OCI-LY7 (cell line): ENCODE data around the gene MAD2L2. TPM values are rescaled to one million over a fixed set of nuclear protein-coding genes. Genes with fewer than 3 reads are reported as not detected.

ENCODE experiments used
- BruUV-seq: library from RNA; stranded (reverse); fragments of 400-500 nt; replicated peaks from 2 replicates; lab custom pipeline; 2021; lab: Mats Ljungman, UMichigan
- CTCF ChIA-PET: fragments of 300-600 bp; sonication (Branson Sonifier 250); formaldehyde crosslinking; loops from one replicate; lab custom pipeline; 2022; ENCODE audit warnings: antibody characterized with exemption; ENCODE audit not compliant: unreplicated experiment; lab: Charles Lee
- POLR2A ChIA-PET: fragments of 300-600 bp; sonication (Branson Sonifier 250); formaldehyde crosslinking; loops from one replicate; lab custom pipeline; 2022; ENCODE audit warnings: antibody characterized with exemption; lab: Charles Lee
- DNase-seq: peaks from one replicate; pipeline ENCODE4 v3.0.0-alpha.2; 2015; ENCODE audit warnings: low spot score
- H2AFZ ChIP-seq: fragments of 200-600 bp; sonication (generic), shearing (Covaris generic); 2 replicates; pipeline ENCODE4 v1.6.1; 2014; ENCODE audit warnings: mild to moderate bottlenecking, antibody characterized with exemption, low read length, moderate library complexity
- H3K27ac ChIP-seq: fragments of 200-600 bp; sonication (generic); 2 replicates; pipeline ENCODE4 v1.5.1; 2014; ENCODE audit warnings: mixed run types, low read depth, mild to moderate bottlenecking, moderate library complexity, low read length, inconsistent platforms; ENCODE audit not compliant: poor library complexity, severe bottlenecking
- H3K36me3 ChIP-seq: fragments of 200-600 bp; sonication (generic); 2 replicates; pipeline ENCODE4 v1.6.1; 2014; ENCODE audit warnings: mild to moderate bottlenecking, antibody characterized with exemption, low read length, moderate library complexity, mixed read lengths; ENCODE audit not compliant: insufficient read depth
- H3K4me1 ChIP-seq: fragments of 200-600 bp; sonication (generic); 2 replicates; pipeline ENCODE4 v1.5.1; 2014; ENCODE audit warnings: mild to moderate bottlenecking, low read length; ENCODE audit not compliant: insufficient read depth, poor library complexity, severe bottlenecking
- H3K4me2 ChIP-seq: fragments of 200-600 bp; sonication (generic); 2 replicates; pipeline ENCODE4 v1.6.1; 2014; ENCODE audit warnings: mild to moderate bottlenecking, low read length
- H3K4me3 ChIP-seq: fragments of 200-600 bp; sonication (generic); 2 replicates; pipeline ENCODE4 v1.5.1; 2014; ENCODE audit warnings: mild to moderate bottlenecking, low read depth, low read length; ENCODE audit not compliant: poor library complexity, severe bottlenecking
- H3K79me2 ChIP-seq: fragments of 200-600 bp; sonication (generic); 2 replicates; pipeline ENCODE4 v1.6.1; 2016; ENCODE audit warnings: low read depth, mild to moderate bottlenecking, low read length, moderate library complexity, mixed read lengths; ENCODE audit not compliant: insufficient read depth
- H3K9me2 ChIP-seq: fragments of 200-600 bp; sonication (generic); 2 replicates; pipeline ENCODE4 v1.6.1; 2016; ENCODE audit warnings: mild to moderate bottlenecking, low read length, mixed read lengths; ENCODE audit not compliant: insufficient read depth
- H3K9me3 ChIP-seq: fragments of 200-600 bp; sonication (generic); 2 replicates; pipeline ENCODE4 v1.6.1; 2014; ENCODE audit warnings: mild to moderate bottlenecking, mixed run types, low read length, mixed read lengths
- H4K20me1 ChIP-seq: fragments of 200-600 bp; sonication (generic); 2 replicates; pipeline ENCODE4 v1.6.1; 2014; ENCODE audit warnings: mild to moderate bottlenecking, antibody characterized with exemption, low read length, moderate library complexity, mixed read lengths; ENCODE audit not compliant: insufficient read depth
- EZH2phosphoT487 ChIP-seq: fragments of 200-600 bp; sonication (generic); IDR thresholded peaks from 2 replicates; pipeline ENCODE4 v1.6.1; 2018; ENCODE audit warnings: low read depth, borderline replicate concordance, mild to moderate bottlenecking, mixed run types, antibody characterized with exemption, low read length, moderate library complexity, mixed read lengths
- intact Hi-C: fragments of 100-400 bp; cut with micrococcal nuclease; formaldehyde crosslinking; loops from one replicate; pipeline ENCODE4 v1.10.0; 2022; ENCODE audit not compliant: unreplicated experiment
- total RNA-seq, 2 experiments: library from RNA; depleted of rRNA in 1 of 2; stranded (reverse); fragments of >200 nt in 1 of 2; shearing (Covaris generic) in 1 of 2; gene quantifications; 2 replicates each; pipeline ENCODE4 v1.2.3, GENCODE V29; 2014 to 2022
- TF ChIP-seq, protein P1 (sequence below): fragments of 200-600 bp; sonication (generic); conservative IDR thresholded peaks from 2 replicates; pipeline ENCODE4 v1.5.1; 2014; ENCODE audit warnings: mild to moderate bottlenecking, antibody characterized with exemption, low read length, moderate library complexity, mixed read lengths

MAD2L2 gene
- total RNA-seq, 2 experiments from 2014 or later, result 89.7 to 144 TPM

DNA sequence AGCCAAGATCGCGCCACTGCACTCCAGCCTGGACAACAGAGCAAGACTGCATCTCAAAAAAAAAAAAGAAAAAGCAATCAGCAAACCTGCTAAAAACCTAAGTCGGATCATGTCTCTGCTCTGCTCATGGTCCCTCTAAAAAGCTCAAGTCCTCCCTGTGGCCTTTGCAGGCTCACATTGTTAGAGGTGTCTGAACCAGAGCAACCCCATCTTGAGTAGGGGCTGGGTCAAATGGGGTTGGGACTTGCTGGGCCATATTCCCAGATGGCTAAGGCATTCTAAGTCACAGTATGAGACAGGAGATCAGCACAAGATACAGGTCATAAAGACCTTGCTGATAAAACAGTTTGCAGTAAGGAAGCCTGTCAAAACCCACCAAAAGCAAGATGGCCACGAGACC lies 7.6 kb upstream of the MAD2L2 start:
- Histone ChIP-seq H2AFZ (no peak overlapping the region), H3K79me2 (no peaks in the 10 kb centered on the region), H3K4me2 (no peak overlapping the region), H3K4me1 (peaks cover 3% of the 10 kb centered on the region), H3K4me3 (no peak overlapping the region), H3K36me3 (no peaks in the 10 kb centered on the region), H4K20me1 (no peaks in the 10 kb centered on the region), H3K9me3 (no peaks in the 10 kb centered on the region), H3K9me2 (no peaks in the 10 kb centered on the region), H3K27ac (no peak overlapping the region)
- no peak for DNase-seq
- BruUV-seq, result no TSS peak
- no peak for TF ChIP-seq EZH2phosphoT487
- TF ChIP-seq, protein P1, sequence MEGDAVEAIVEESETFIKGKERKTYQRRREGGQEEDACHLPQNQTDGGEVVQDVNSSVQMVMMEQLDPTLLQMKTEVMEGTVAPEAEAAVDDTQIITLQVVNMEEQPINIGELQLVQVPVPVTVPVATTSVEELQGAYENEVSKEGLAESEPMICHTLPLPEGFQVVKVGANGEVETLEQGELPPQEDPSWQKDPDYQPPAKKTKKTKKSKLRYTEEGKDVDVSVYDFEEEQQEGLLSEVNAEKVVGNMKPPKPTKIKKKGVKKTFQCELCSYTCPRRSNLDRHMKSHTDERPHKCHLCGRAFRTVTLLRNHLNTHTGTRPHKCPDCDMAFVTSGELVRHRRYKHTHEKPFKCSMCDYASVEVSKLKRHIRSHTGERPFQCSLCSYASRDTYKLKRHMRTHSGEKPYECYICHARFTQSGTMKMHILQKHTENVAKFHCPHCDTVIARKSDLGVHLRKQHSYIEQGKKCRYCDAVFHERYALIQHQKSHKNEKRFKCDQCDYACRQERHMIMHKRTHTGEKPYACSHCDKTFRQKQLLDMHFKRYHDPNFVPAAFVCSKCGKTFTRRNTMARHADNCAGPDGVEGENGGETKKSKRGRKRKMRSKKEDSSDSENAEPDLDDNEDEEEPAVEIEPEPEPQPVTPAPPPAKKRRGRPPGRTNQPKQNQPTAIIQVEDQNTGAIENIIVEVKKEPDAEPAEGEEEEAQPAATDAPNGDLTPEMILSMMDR, result no peak
- ChIA-PET POLR2A (no interaction called here), CTCF (no interaction called here)
- intact Hi-C loops, result no loop called here

DNA sequence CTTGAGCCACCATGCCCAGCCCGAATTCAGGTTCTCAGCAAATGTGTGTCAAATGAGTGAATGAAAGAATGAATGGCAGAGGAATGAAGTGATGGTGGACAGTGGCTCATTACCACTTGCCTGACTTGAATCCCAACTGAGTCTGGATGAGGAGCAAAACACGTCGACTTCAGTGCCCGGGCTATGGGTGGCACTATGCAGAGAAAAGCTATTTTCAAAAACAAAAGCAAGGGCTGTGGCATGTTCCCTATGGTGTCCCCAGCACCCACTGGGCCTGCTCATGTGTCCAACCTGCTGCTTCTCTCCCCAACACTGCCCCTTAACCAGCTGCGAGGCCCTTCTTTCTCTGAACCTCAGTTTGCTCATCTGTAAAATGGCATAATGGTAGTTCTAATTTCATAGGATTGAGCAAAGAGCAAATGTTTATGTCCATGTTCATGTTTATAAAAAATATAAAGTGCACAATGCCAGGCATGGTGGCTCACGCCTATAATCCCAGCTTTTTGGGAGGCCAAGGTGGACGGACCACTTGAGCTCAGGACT lies 4.3 kb upstream of the MAD2L2 start:
- ChIA-PET CTCF (no interaction called here), POLR2A (interaction anchor here (0.7 to 1.1 kb wide), 3 partner anchors 19 to 29 kb away, joined by 3 read pairs; no protein-coding TSS in a partner anchor)
- H4K20me1 ChIP-seq, result no peaks in the 10 kb centered on the region
- DNase-seq, result no peak
- intact Hi-C loops, result no loop called here
- no peak for TF ChIP-seq EZH2phosphoT487
- TF ChIP-seq, protein P1, result peak; percentile 57
- H3K4me3 ChIP-seq, result no peak overlapping the region
- H3K36me3 ChIP-seq, result no peaks in the 10 kb centered on the region
- no peaks in the 10 kb centered on the region for H3K9me2 ChIP-seq
- H3K79me2 ChIP-seq, result no peaks in the 10 kb centered on the region
- H3K9me3 ChIP-seq, result no peaks in the 10 kb centered on the region
- H3K4me2 ChIP-seq, result no peak overlapping the region
- H2AFZ ChIP-seq, result no peak overlapping the region
- H3K4me1 ChIP-seq, result peaks cover 19% of the 10 kb centered on the region
- H3K27ac ChIP-seq, result no peak overlapping the region
- BruUV-seq, result no TSS peak

DNA sequence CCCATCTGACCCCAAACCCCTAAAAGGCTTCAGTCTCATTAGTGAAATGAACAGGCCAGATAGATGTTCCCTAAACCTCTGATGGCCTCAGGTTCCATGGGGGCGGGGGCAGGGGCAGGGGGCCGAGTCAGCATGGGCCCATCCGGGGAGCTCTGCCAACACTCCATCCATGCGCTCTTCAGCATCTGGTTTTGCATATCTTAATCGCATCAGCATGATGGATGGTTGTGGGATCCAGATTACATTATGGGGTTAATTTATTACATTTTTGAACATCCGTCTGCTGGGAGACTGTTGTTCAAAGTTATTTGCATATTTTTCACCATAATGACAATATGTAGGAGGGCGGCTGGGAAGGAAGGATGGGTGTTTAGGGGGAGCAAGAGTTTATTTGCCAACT lies 3.1 kb upstream of the MAD2L2 start:
- H3K27ac ChIP-seq, result no peak overlapping the region
- no peaks in the 10 kb centered on the region for H3K9me3 ChIP-seq
- TF ChIP-seq, protein P1, result no peak
- no peak for TF ChIP-seq EZH2phosphoT487
- H2AFZ ChIP-seq, result no peak overlapping the region
- no peaks in the 10 kb centered on the region for H3K79me2 ChIP-seq
- BruUV-seq, result no TSS peak
- CTCF ChIA-PET, result no interaction called here
- no peak for DNase-seq
- H3K4me2 ChIP-seq, result no peak overlapping the region
- no peaks in the 10 kb centered on the region for H4K20me1 ChIP-seq
- no peak overlapping the region for H3K4me3 ChIP-seq
- H3K9me2 ChIP-seq, result no peaks in the 10 kb centered on the region
- H3K4me1 ChIP-seq, result peaks cover 27% of the 10 kb centered on the region
- intact Hi-C loops, result loop anchor here (5.0 kb wide), 1 partner anchor 33 kb away; no protein-coding TSS in a partner anchor
- no peaks in the 10 kb centered on the region for H3K36me3 ChIP-seq
- POLR2A ChIA-PET, result interaction anchor here (0.7 to 0.9 kb wide), 2 partner anchors 35 to 698 kb away, joined by 3 read pairs; no protein-coding TSS in a partner anchor
